Osteoblast (primary cell): ENCODE results near the gene OPN1LW. TPM values are rescaled to one million over a fixed set of nuclear protein-coding genes. Genes with fewer than 3 reads are reported as not detected.
A peak's percentile ranks its signal among the peaks of the same experiment; 100 is the strongest.
"Not testable (repeated sequence)": the region's sequence is repeated elsewhere in the genome, so short reads cannot be mapped to it uniquely, and the experiment has no call there.

Experiments
- DNase-seq: peaks from one replicate; pipeline ENCODE4 v3.0.0; 2011; ENCODE audit warnings: low spot score, mixed read lengths; ENCODE audit not compliant: insufficient read length; ENCODE audit errors: missing footprints
- H2AFZ ChIP-seq: 2 replicates; pipeline ENCODE4 v1.6.0; 2011; ENCODE audit warnings: mild to moderate bottlenecking, low read length
- H3K27ac ChIP-seq: 2 replicates; pipeline ENCODE4 v1.5.1; 2011; ENCODE audit warnings: mild to moderate bottlenecking, low read depth, low read length, moderate library complexity
- H3K27me3 ChIP-seq: 2 replicates; pipeline ENCODE4 v1.6.0; 2012; ENCODE audit warnings: mild to moderate bottlenecking, control low read depth, inconsistent platforms, low read length, moderate library complexity; ENCODE audit not compliant: insufficient read depth
- H3K36me3 ChIP-seq: 2 replicates; pipeline ENCODE4 v1.5.1; 2011; ENCODE audit warnings: mild to moderate bottlenecking, low read length, control low read depth, moderate library complexity; ENCODE audit not compliant: insufficient read depth
- H3K4me1 ChIP-seq: 2 replicates; pipeline ENCODE4 v1.5.1; 2011; ENCODE audit warnings: mild to moderate bottlenecking, low read length, control low read depth, moderate library complexity; ENCODE audit not compliant: insufficient read depth
- H3K4me2 ChIP-seq: 2 replicates; pipeline ENCODE4 v1.6.0; 2011; ENCODE audit warnings: mild to moderate bottlenecking, low read length; ENCODE audit not compliant: insufficient read depth
- H3K4me3 ChIP-seq: fragments of 200-600 bp; sonication (generic); 3 replicates; pipeline ENCODE4 v1.5.1; 2012; ENCODE audit warnings: mild to moderate bottlenecking, low read length, inconsistent platforms; ENCODE audit not compliant: insufficient read depth
- H3K79me2 ChIP-seq: 2 replicates; pipeline ENCODE4 v1.6.0; 2012; ENCODE audit warnings: mild to moderate bottlenecking, low read length, control low read depth, inconsistent platforms; ENCODE audit not compliant: insufficient read depth
- H3K9me3 ChIP-seq: 2 replicates; pipeline ENCODE4 v1.5.1; 2011; ENCODE audit warnings: low read depth, low read length, control low read depth
- H4K20me1 ChIP-seq: 2 replicates; pipeline ENCODE4 v1.6.0; 2012; ENCODE audit warnings: mild to moderate bottlenecking, low read length, control low read depth; ENCODE audit not compliant: insufficient read depth
- total RNA-seq: library from RNA; depleted of rRNA; stranded (reverse); fragments of >200 nt; gene quantifications from 2 replicates; pipeline ENCODE4 v1.2.3, GENCODE V29; 2012
- TF ChIP-seq, protein P1 (sequence below): IDR thresholded peaks from 2 replicates; pipeline ENCODE4 v1.5.1; 2011; ENCODE audit warnings: mild to moderate bottlenecking, low read depth, low read length, moderate library complexity; ENCODE audit errors: extremely low read depth

The OPN1LW gene
- total RNA-seq = not detected in 2 replicates

DNA sequence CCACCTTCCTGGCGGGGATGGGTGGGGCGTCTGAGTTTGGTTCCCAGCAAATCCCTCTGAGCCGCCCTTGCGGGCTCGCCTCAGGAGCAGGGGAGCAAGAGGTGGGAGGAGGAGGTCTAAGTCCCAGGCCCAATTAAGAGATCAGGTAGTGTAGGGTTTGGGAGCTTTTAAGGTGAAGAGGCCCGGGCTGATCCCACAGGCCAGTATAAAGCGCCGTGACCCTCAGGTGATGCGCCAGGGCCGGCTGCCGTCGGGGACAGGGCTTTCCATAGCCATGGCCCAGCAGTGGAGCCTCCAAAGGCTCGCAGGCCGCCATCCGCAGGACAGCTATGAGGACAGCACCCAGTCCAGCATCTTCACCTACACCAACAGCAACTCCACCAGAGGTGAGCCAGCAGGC lies at the start of gene OPN1LW:
TSS of gene OPN1LW (plus strand) at position 234 of the 400 bp plus-strand sequence. CDS start at position 275, 41 bp downstream.
- not testable (repeated sequence) for H3K36me3 ChIP-seq, H3K9me3 ChIP-seq, H3K4me2 ChIP-seq, H3K4me3 ChIP-seq, DNase-seq, H3K4me1 ChIP-seq, H3K27me3 ChIP-seq, H3K79me2 ChIP-seq, H4K20me1 ChIP-seq, H3K27ac ChIP-seq, H2AFZ ChIP-seq

DNA sequence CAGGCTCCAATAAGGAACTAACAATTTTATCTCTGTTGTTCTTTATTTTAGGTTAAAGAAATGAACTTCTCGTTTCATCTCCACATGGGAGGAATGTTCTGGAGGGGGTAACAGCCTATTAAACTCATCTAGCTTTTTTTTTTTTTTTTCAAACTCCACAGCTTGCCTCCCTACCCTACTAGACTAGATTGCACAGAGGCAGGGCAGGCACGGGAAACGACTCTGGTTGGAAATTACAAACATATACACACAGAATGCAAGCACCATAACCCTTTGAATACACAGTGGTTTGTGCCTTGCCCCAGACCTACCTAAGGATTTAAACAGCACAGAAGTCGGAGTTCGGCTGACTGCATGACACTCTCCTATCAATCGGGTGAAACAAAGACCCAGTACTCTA lies 49.2 kb upstream of the OPN1LW start:
- H3K36me3 ChIP-seq = peaks cover 6% of the 10 kb centered on the region
- H2AFZ ChIP-seq = no peak overlapping the region
- no peak overlapping the region for H3K4me3 ChIP-seq
- H3K4me2 ChIP-seq = peak overlapping the region; percentile 96
- peaks cover 7% of the 10 kb centered on the region for H3K27me3 ChIP-seq
- H3K79me2 ChIP-seq = peaks cover 67% of the 10 kb centered on the region
- TF ChIP-seq, protein P1, sequence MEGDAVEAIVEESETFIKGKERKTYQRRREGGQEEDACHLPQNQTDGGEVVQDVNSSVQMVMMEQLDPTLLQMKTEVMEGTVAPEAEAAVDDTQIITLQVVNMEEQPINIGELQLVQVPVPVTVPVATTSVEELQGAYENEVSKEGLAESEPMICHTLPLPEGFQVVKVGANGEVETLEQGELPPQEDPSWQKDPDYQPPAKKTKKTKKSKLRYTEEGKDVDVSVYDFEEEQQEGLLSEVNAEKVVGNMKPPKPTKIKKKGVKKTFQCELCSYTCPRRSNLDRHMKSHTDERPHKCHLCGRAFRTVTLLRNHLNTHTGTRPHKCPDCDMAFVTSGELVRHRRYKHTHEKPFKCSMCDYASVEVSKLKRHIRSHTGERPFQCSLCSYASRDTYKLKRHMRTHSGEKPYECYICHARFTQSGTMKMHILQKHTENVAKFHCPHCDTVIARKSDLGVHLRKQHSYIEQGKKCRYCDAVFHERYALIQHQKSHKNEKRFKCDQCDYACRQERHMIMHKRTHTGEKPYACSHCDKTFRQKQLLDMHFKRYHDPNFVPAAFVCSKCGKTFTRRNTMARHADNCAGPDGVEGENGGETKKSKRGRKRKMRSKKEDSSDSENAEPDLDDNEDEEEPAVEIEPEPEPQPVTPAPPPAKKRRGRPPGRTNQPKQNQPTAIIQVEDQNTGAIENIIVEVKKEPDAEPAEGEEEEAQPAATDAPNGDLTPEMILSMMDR = no peak
- no peak for DNase-seq
- peaks cover 56% of the 10 kb centered on the region for H4K20me1 ChIP-seq
- no peaks in the 10 kb centered on the region for H3K9me3 ChIP-seq
- peaks cover 24% of the 10 kb centered on the region for H3K4me1 ChIP-seq
- H3K27ac ChIP-seq = no peak overlapping the region

DNA sequence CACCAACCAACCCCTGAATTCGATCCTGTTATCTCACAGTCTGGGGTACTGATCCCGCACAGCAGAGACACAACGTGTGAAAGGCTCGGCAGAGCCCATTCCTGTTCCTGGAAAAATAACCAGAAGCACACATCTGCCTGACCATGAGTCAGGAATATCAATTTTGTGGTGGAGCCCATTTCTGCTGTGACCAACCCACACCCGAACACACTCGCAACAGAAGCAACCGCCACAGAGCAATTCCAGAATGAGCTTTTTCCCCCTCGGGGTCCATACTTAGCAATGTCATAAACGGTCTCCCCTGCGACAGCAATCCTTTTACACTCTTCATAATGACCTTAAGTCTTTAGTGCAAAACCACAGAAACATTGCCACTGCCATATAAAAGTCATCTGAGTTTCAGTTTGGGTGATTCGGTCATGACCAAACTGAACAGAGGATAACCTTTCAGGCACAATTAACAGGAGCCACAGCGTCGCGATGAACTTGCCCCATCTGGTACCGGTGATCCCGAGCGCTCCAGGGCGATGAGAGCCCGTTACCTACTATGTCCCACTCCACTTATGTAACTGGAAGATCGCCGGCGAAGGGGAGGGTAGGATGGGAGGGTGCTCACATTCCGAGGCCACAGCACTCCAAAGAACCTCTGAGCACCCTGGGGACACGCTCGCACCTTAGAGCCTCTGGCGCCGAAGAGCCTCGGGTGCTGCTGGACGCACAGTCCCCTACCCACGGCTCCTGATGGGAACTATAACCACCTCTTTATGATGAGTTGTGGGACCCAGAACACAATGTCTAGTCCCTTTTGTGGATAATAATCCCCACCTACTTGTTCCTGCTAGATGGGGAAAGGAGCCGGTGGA lies 47.7 kb upstream of the OPN1LW start:
- Histone ChIP-seq H3K4me3 (peak overlapping the region; percentile 82), H3K27ac (peak overlapping the region; percentile 83), H3K27me3 (peaks cover 14% of the 10 kb centered on the region), H3K36me3 (no peaks in the 10 kb centered on the region), H3K79me2 (peaks cover 52% of the 10 kb centered on the region), H3K4me2 (peak overlapping the region; percentile 96), H4K20me1 (peaks cover 46% of the 10 kb centered on the region), H2AFZ (no peak overlapping the region), H3K4me1 (peaks cover 24% of the 10 kb centered on the region), H3K9me3 (no peaks in the 10 kb centered on the region)
- DNase-seq = peak; percentile 86
- TF ChIP-seq, protein P1 = no peak

- H3K9me3 ChIP-seq = no peaks in the 10 kb centered on the region
- H3K4me2 ChIP-seq = peak overlapping the region; percentile 96
- peak overlapping the region; percentile 82 for H3K4me3 ChIP-seq
- DNase-seq = peak; percentile 93
- H3K27ac ChIP-seq = peak overlapping the region; percentile 83
- H3K27me3 ChIP-seq = peaks cover 12% of the 10 kb centered on the region
- H3K36me3 ChIP-seq = no peaks in the 10 kb centered on the region
- peaks cover 45% of the 10 kb centered on the region for H3K79me2 ChIP-seq
- H3K4me1 ChIP-seq = peaks cover 24% of the 10 kb centered on the region
- TF ChIP-seq, protein P1 = no peak
- H2AFZ ChIP-seq = no peak overlapping the region
- H4K20me1 ChIP-seq = peaks cover 39% of the 10 kb centered on the region
Observed at GRCh38 chrX:154097003-154097588, 46.9 kb upstream of the OPN1LW start.
